Bronchial epithelial cell (primary cell): Measurements from ENCODE around the gene NAA38. TPM values are rescaled to one million over a fixed set of nuclear protein-coding genes. Genes with fewer than 3 reads are reported as not detected.
A peak's percentile ranks its signal among the peaks of the same experiment; 100 is the strongest.
"Not testable (repeated sequence)": the region's sequence is repeated elsewhere in the genome, so short reads cannot be mapped to it uniquely, and the experiment has no call there.

Source experiments
- DNase-seq: peaks from one replicate; pipeline ENCODE4 v3.0.0-alpha.2; 2010; ENCODE audit warnings: low read depth
- FAIRE-seq: peaks from 2 replicates; lab custom pipeline; 2011; peaks lifted over from hg19 to GRCh38; lab: Jason Lieb, UNC
- H3K27me3 ChIP-seq: 2 replicates; pipeline ENCODE4 v1.5.1; 2011; ENCODE audit warnings: low read length; ENCODE audit not compliant: control insufficient read depth, insufficient read depth
- H3K36me3 ChIP-seq: 2 replicates; pipeline ENCODE4 v1.5.1; 2011; ENCODE audit warnings: low read length; ENCODE audit not compliant: control insufficient read depth, insufficient read depth
- H3K4me3 ChIP-seq: 2 replicates; pipeline ENCODE4 v1.5.1; 2011; ENCODE audit warnings: mild to moderate bottlenecking, low read depth, low read length, control low read depth
- total RNA-seq: library from RNA; depleted of rRNA; stranded (reverse); fragments of >200 nt; gene quantifications from 2 replicates; pipeline ENCODE4 v1.2.1, GENCODE V29; 2014
- TF ChIP-seq, protein P1 (sequence below): IDR thresholded peaks from 2 replicates; pipeline ENCODE4 v1.5.1; 2011; ENCODE audit warnings: mild to moderate bottlenecking, moderate library complexity, low read length, control low read depth, inconsistent platforms; ENCODE audit not compliant: insufficient read depth, severe bottlenecking

NAA38 gene
- total RNA-seq, 1 donor from 2014 or later = 36.6 TPM

DNA sequence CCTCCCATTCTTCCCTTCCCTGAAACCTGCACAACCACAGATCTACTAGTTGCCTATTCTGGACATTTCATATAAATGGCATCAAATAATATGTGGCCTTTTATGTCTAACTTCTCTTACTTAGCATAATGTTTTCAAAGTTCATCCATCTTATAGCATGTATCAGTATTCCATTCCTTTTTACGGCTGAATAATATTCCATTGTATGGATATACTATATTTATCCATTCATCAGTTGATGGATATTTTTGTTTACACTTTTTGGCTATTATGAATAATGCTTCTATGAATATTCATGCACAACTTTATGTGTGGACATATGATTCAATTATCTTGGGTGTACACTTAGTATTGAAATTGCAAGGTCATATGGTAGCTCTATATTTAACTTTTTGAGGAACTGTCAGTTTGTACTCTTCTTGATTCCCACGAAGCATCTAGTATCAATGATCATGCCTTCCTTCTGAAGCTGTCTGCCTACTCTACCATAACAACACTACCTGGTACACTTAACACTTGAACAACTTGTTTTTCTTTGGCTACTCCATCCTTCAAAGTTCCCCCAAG is 18.5 kb upstream of the NAA38 start:
- H3K27me3 ChIP-seq = no peaks in the 10 kb centered on the region
- FAIRE-seq = no peak
- no peak for DNase-seq
- no peak overlapping the region for H3K4me3 ChIP-seq
- H3K36me3 ChIP-seq = peaks cover 1% of the 10 kb centered on the region
- TF ChIP-seq, protein P1, sequence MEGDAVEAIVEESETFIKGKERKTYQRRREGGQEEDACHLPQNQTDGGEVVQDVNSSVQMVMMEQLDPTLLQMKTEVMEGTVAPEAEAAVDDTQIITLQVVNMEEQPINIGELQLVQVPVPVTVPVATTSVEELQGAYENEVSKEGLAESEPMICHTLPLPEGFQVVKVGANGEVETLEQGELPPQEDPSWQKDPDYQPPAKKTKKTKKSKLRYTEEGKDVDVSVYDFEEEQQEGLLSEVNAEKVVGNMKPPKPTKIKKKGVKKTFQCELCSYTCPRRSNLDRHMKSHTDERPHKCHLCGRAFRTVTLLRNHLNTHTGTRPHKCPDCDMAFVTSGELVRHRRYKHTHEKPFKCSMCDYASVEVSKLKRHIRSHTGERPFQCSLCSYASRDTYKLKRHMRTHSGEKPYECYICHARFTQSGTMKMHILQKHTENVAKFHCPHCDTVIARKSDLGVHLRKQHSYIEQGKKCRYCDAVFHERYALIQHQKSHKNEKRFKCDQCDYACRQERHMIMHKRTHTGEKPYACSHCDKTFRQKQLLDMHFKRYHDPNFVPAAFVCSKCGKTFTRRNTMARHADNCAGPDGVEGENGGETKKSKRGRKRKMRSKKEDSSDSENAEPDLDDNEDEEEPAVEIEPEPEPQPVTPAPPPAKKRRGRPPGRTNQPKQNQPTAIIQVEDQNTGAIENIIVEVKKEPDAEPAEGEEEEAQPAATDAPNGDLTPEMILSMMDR = no peak

DNA sequence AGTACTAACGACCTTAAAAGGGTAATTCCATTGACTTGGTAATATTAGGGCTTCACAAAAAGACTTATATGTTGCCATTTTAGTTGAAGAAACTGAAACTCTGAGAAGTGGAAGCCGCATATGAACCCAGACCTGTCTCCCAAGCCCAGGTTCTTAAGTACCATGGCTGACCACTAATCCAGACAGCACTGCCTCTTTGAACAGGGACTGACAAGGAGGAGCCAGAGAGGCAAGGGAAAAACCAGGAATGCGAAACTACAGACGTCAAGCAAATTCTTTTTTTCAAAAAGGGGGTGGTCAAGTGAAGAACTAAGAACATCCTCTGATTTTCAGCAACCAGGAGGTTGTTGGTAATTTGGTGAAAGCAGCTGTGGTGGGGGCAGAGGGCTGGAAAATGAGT is 15.7 kb upstream of the NAA38 start:
- no peak for FAIRE-seq
- no peak for DNase-seq

DNA sequence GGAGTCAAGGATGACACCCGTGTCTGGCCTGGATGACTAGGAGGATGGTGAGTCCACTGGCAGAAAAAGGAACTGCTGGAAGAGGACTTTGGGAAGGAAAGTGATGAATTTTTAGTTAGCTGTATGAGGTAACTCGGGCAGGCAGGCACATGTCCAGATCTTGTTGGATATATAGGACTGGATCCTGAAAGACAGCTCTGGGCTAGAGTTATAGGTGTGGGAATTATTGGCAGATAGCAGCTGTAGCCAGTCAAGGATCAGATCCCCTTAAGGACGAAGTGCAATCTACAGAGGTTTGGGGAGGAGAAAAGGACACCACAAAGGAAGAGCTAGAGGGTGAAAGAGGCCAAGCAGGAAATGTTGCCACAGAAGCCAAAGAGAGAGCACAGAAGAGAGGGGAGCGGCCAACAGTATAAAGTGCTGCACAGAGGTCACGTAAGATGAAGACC is 10.5 kb upstream of the NAA38 start:
- FAIRE-seq = no peak
- Histone ChIP-seq H3K27me3 (no peaks in the 10 kb centered on the region), H3K36me3 (no peaks in the 10 kb centered on the region), H3K4me3 (no peak overlapping the region)
- TF ChIP-seq, protein P1 = no peak
- peak; percentile 90 for DNase-seq

More for the DNA sequence above, 15.7 kb upstream of the NAA38 start:
- Histone ChIP-seq H3K27me3 (no peaks in the 10 kb centered on the region), H3K36me3 (no peaks in the 10 kb centered on the region), H3K4me3 (no peak overlapping the region)
- TF ChIP-seq, protein P1 = no peak

DNA sequence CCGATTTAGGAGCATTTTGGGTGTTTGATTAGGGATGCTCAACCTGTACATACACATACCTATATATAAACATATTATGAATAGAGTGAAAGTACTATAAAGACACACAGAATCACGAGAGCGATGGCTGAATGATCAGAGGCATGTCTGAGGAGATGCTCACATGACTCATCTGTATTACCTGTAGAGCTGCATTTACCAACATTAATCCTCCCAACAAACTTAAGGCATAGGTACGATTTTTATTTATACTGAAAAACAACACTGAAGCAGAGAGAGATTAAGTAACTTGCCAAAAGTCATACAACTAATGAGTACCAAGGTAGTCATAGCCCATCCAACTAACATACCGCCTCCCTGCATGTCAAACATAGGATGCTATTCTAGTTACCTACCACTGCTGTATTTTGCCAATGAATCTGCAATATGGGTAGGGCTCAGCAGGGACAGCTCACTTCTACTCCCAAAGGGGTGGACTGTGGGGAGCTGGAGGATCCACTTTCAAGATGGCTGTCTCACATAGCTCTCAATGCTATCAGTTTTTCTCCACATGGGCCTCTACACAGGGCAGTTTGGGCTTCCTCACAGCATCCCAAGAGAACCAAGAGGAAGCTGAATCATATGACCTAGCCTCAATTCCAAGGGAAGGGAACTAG is 7.8 kb upstream of the NAA38 start:
- no peaks in the 10 kb centered on the region for H3K36me3 ChIP-seq
- no peaks in the 10 kb centered on the region for H3K27me3 ChIP-seq
- H3K4me3 ChIP-seq = no peak overlapping the region
- DNase-seq (peak; percentile 54), FAIRE-seq (no peak)
- TF ChIP-seq, protein P1 = no peak

DNA sequence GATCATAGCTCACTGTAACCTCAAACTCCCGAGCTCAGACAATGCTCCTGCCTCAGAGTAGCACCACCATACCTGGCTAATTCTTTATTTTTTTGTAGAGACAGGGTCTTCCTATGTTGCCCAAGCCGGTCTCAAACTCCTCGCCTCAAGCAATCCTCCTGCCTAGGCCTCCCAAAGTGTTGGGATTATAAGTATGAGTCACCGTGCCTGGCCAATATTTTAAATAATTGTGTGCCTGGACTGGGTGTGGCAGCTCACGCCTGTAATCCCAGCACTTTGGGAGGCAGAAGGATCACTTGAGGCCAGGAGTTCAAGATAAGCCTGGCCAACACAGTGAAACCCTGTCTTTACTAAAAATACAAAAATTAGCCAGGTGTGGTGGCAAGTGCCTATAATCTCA is 7.0 kb upstream of the NAA38 start:
- not testable (repeated sequence) for H3K27me3 ChIP-seq, FAIRE-seq, H3K36me3 ChIP-seq, DNase-seq, H3K4me3 ChIP-seq

DNA sequence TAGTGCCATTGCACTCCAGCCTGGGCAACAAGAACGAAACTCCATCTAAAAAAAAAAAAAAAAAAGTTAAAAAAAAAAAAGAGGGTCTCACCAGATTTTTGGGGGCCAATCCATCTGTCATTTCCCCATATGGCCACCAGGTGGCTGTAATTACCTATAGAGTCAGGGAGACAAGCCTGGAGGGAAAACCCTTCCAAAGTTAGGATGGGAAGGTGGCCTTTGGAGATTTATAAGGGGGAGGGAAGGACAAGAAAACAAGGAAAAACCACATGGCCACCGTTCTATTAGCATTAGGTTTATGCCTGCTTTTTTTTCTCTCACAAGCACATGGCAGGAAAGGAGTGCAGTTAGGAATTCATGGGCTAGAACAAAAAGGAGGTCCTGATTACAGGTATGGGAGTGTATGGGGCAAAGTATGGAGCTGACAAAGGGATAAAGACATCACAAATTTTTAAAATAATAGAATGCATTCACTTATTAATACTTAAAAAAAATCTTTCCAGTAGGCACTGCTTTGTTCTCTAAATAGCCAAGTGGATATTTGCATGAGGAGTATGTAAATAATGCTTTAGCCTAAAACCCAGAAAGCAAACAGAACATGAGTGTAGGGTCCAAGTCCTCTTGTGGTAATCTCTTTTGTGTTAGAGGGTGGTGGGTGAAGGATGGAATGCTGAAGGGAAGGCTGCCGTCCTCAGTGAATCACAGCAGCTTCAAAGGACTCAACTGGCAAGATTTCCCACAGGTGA is 5.5 kb upstream of the NAA38 start:
- Histone ChIP-seq H3K4me3 (no peak overlapping the region), H3K36me3 (no peaks in the 10 kb centered on the region), H3K27me3 (no peaks in the 10 kb centered on the region)
- FAIRE-seq (no peak), DNase-seq (peak; percentile 42)
- TF ChIP-seq, protein P1 = peak; percentile 62
